WERI-Rb-1 (cell line): ENCODE data around the gene TMPRSS13.
"Not testable (repeated sequence)": the region's sequence is repeated elsewhere in the genome, so short reads cannot be mapped to it uniquely, and the experiment has no call there.

Source experiments
- DNase-seq: peaks from one replicate; pipeline ENCODE4 v3.0.0-alpha.2; 2020
- H3K27ac ChIP-seq: fragments of 250-450 bp; sonication (Bioruptor Pico); 2 replicates; pipeline ENCODE4 v1.5.1; 2020; ENCODE audit warnings: mild to moderate bottlenecking, moderate library complexity
- H3K27me3 ChIP-seq: fragments of 250-450 bp; sonication (Bioruptor Pico); 2 replicates; pipeline ENCODE4 v1.5.1; 2021; ENCODE audit warnings: mild to moderate bottlenecking, low read depth, moderate library complexity; ENCODE audit not compliant: insufficient read depth, severe bottlenecking
- H3K36me3 ChIP-seq: fragments of 250-450 bp; sonication (Bioruptor Pico); 2 replicates; pipeline ENCODE4 v1.5.1; 2020; ENCODE audit warnings: mild to moderate bottlenecking, moderate library complexity
- H3K4me3 ChIP-seq: 2 replicates; pipeline ENCODE4 v1.5.1; 2011; ENCODE audit warnings: low read depth, mild to moderate bottlenecking, control low read depth, low read length
- H3K9me3 ChIP-seq: fragments of 250-450 bp; sonication (Bioruptor Pico); 2 replicates; pipeline ENCODE4 v1.5.1; 2021; ENCODE audit warnings: mild to moderate bottlenecking, moderate library complexity; ENCODE audit not compliant: severe bottlenecking
- TF ChIP-seq, protein P1 (sequence below): IDR thresholded peaks from 2 replicates; pipeline ENCODE4 v1.5.1; 2011; ENCODE audit warnings: low read depth, mild to moderate bottlenecking, control low read depth, inconsistent platforms, low read length

The TMPRSS13 gene

DNA sequence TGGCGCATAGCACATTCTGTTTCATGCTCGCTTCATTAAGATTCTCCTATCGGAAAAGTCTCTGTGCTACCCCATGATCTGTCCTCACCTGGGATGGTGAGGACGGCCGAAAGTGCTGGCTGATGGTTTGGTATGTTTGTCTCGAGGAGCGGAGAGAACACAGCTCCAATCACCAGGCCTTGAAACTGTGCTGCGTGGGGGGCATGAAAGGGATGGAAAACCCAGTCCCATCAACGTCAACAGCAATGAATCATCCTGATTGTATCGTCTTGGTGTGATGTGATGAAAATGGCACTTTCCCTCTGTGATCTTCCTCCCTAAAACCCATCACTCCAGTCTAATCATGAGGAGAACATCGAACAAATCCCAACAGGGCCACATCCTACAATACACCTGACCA lies 61.1 kb downstream of the TMPRSS13 start:
- Histone ChIP-seq H3K36me3 (no peaks in the 10 kb centered on the region; the same call in 1 of the 2 replicates), H3K9me3 (no peaks in the 10 kb centered on the region), H3K27me3 (no peaks in the 10 kb centered on the region), H3K27ac (no peak overlapping the region), H3K4me3 (no peak overlapping the region)
- DNase-seq: no peak
- TF ChIP-seq, protein P1, sequence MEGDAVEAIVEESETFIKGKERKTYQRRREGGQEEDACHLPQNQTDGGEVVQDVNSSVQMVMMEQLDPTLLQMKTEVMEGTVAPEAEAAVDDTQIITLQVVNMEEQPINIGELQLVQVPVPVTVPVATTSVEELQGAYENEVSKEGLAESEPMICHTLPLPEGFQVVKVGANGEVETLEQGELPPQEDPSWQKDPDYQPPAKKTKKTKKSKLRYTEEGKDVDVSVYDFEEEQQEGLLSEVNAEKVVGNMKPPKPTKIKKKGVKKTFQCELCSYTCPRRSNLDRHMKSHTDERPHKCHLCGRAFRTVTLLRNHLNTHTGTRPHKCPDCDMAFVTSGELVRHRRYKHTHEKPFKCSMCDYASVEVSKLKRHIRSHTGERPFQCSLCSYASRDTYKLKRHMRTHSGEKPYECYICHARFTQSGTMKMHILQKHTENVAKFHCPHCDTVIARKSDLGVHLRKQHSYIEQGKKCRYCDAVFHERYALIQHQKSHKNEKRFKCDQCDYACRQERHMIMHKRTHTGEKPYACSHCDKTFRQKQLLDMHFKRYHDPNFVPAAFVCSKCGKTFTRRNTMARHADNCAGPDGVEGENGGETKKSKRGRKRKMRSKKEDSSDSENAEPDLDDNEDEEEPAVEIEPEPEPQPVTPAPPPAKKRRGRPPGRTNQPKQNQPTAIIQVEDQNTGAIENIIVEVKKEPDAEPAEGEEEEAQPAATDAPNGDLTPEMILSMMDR: no peak

DNA sequence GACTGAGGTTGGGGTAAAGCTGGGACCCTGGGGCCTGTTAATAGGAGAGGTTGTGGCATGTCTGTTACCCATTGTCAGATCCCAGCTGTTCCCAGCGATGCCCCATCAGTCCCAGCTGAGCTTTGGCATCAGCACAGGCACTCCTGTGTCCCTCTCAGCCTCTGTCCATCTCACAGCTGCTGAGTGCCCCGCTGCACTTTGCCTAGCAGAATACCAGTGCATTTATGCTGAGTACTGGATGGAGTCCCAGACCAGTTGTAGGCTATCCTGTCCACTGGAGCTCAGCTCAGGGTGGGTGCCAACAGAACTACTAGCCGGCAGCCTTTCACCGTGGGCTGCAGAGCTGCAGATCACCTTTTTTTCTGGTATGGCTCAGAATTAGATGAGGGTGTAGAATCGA lies 62.7 kb downstream of the TMPRSS13 start:
- H3K27ac ChIP-seq: no peak overlapping the region
- H3K4me3 ChIP-seq: no peak overlapping the region
- no peak for DNase-seq
- no peaks in the 10 kb centered on the region; the same call in 1 of the 2 replicates for H3K36me3 ChIP-seq
- H3K9me3 ChIP-seq: no peaks in the 10 kb centered on the region
- TF ChIP-seq, protein P1: no peak
- no peaks in the 10 kb centered on the region for H3K27me3 ChIP-seq

DNA sequence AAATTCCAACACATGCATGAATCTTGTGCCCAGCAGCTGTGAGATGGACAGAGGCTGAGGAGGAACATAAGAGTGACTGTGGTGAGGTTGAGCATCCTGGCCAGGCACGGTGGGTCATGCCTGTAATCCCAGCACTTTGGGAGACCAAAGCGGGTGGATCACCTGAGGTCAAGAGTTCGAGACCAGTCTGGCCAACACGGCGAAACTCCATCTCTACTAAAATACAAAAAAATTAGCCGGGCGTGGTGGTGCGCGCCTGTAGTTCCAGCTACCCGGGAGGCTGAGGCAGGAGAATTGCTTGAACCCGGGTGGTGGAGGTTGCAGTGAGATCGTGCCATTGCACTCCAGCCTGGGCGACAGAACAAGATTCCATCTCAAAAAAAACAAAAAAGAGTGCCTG lies 63.7 kb downstream of the TMPRSS13 start:
- not testable (repeated sequence) for DNase-seq, H3K27me3 ChIP-seq, H3K36me3 ChIP-seq

DNA sequence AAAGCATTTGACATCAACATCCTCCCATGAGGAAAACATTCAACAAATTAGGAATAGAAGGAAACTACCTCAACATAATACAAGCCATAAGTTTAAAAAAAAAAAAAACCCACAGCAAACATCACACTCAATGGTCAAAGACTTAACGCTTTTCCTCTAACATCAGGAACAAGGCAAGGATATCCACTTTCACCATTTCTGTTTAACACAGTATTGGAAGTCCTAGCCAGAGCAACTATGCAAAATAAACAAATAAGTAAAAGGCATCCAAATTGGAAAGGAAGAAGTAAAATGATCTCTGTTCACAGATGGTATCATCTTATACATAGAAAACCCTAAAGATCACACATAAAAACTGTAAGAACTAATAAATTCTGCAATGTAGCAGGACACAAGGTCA lies 65.8 kb downstream of the TMPRSS13 start:
- no peaks in the 10 kb centered on the region; the same call in 1 of the 2 replicates for H3K36me3 ChIP-seq
- no peaks in the 10 kb centered on the region for H3K27me3 ChIP-seq
- no peaks in the 10 kb centered on the region for H3K9me3 ChIP-seq
- H3K4me3 ChIP-seq: no peak overlapping the region
- no peak overlapping the region for H3K27ac ChIP-seq
- TF ChIP-seq, protein P1: no peak
- DNase-seq: no peak

More for the DNA sequence above, 63.7 kb downstream of the TMPRSS13 start:
- not testable (repeated sequence) for H3K9me3 ChIP-seq, H3K4me3 ChIP-seq, H3K27ac ChIP-seq

DNA sequence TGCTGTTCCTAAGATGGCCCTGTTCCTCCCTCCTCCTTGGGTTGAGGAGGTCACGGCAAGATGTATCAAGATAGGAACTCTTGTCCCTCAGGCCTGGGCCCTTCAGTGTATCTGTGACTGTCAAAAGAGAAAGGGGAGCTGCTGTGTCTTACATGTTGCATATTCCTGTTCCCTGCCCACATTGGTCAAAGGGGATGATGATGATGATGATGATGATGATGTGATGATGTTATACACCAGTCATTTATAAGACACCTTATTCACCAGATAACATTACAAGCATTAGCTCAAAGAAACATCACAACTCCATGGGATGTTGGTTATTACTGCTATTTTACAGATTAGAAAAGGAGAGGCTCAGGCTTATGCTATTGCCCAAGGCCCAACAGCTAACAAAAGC lies 66.4 kb downstream of the TMPRSS13 start:
- H3K36me3 ChIP-seq: no peaks in the 10 kb centered on the region; the same call in 1 of the 2 replicates
- H3K27me3 ChIP-seq: no peaks in the 10 kb centered on the region
- H3K9me3 ChIP-seq: no peaks in the 10 kb centered on the region
- no peak overlapping the region for H3K27ac ChIP-seq
- H3K4me3 ChIP-seq: no peak overlapping the region
- DNase-seq: no peak
- TF ChIP-seq, protein P1: no peak

DNA sequence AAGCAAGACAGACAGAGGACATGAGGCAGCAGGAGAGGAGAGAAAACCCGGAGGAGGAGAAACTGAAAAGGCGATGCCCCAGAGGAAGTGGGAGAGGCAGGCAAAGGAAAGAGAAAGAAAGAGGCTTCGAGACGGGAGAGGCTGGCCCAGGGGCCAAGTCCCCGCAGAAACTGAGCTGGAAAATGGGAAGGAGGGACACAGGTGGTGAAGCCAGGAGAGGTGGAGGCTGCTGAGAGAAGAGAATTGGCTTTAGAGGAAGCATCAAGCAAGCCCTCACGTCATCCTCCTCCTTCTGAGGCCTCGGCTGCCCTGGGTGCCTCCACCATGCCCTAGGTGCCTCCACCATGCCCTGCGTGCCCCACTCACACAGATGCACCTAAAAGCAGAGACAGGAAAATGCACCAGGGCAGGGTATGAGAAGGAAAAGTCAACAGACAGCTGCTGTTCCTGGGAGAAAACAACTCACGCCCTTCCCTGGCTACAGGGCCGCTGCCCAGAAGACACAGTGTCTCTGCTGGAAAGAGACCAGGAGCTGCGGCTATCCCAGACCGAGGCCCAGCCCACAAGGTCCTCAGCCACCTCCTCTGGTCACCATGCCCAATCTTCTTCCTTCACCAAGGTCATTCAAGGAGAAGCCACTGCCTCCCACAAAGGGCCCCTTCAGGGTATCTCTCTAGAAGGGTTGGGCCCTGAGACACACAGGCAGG lies 67.0 kb downstream of the TMPRSS13 start:
- Histone ChIP-seq H3K36me3 (no peaks in the 10 kb centered on the region; the same call in 1 of the 2 replicates), H3K4me3 (no peak overlapping the region), H3K27ac (no peak overlapping the region), H3K27me3 (no peaks in the 10 kb centered on the region), H3K9me3 (no peaks in the 10 kb centered on the region)
- TF ChIP-seq, protein P1: no peak
- DNase-seq: no peak
